Body of pancreas (tissue), 4 donors: ENCODE results near the gene LTBP2. TPM values are rescaled to one million over a fixed set of nuclear protein-coding genes. Genes with fewer than 3 reads are reported as not detected.

ENCODE experiments used
- ATAC-seq: fragments of 150-250 bp; one replicate; pipeline ENCODE4 v1.9.1; 2016
- DNase-seq, 4 donors: peaks; one replicate each; pipeline ENCODE4 v3.0.0-alpha.2; 2019
- H3K27ac ChIP-seq, 4 donors: fragments of 200-600 bp; sonication (generic); 1 replicate in 3 of 4; 2 replicates in 1 of 4; pipeline versions ENCODE4 v1.5.1 to v1.6.1; 2016 to 2019; ENCODE audit warnings: mild to moderate bottlenecking in 1 of 4, mixed read lengths in 1 of 4, moderate library complexity in 1 of 4
- H3K27me3 ChIP-seq, 2 donors: fragments of 200-600 bp; sonication (generic); one replicate each; pipeline ENCODE4 v1.6.0; 2016; ENCODE audit warnings: mild to moderate bottlenecking in 1 of 2
- H3K36me3 ChIP-seq, 2 donors: fragments of 200-600 bp; sonication (generic); replicated peaks in 1 of 2; 2 replicates each; pipeline ENCODE4 v1.5.1; 2016; ENCODE audit warnings: low read depth in 2 of 2; ENCODE audit not compliant: insufficient read depth in 1 of 2
- H3K4me1 ChIP-seq: fragments of 200-600 bp; sonication (generic); one replicate; pipeline ENCODE4 v1.6.0; 2016
- H3K4me3 ChIP-seq, 2 donors: fragments of 200-600 bp; sonication (generic); 1 replicate in 1 of 2; 2 replicates in 1 of 2; pipeline ENCODE4 v1.5.1; 2016 to 2019
- H3K9me3 ChIP-seq, 3 donors: fragments of 200-600 bp; sonication (generic); 1 replicate in 2 of 3; 2 replicates in 1 of 3; pipeline ENCODE4 v1.5.1; 2016
- POLR2A ChIP-seq, 3 donors: fragments of 450-650 bp; IDR thresholded peaks; one replicate each; pipeline ENCODE4 v1.6.1; 2016; ENCODE audit warnings: antibody characterized with exemption in 3 of 3, mild to moderate bottlenecking in 2 of 3
- WGBS, 2 donors: methylation state at CpG; one replicate each; pipeline ENCODE4 v1.1.5; 2017; 5-methylcytosine and 5-hydroxymethylcytosine counted together
- intact Hi-C: fragments of 100-400 bp; cut with DNase I; formaldehyde crosslinking; loops from one replicate; pipeline ENCODE4 v1.15.1; 2023
- total RNA-seq, 2 donors: library from RNA; depleted of rRNA; stranded (reverse); fragments of >200 nt; gene quantifications; one replicate each; pipeline ENCODE4 v1.1.0, GENCODE V29; 2016
- TF ChIP-seq, protein P1 (sequence below), 7 experiments: fragments of 450-650 bp in 4 of 7; fragments of 200-600 bp in 3 of 7; sonication (generic) in 3 of 7; IDR thresholded peaks; one replicate each; pipeline ENCODE4 v1.5.1; 2016 to 2019; ENCODE audit warnings: antibody characterized with exemption in 7 of 7

LTBP2 gene
- total RNA-seq, 2 donors from 2014 or later = 15.8 to 20.4 TPM

- Histone ChIP-seq H3K27ac (no peak overlapping the region), H3K9me3 (no peaks in the 10 kb centered on the region), H3K4me1 (peaks cover 13% of the 10 kb centered on the region), H3K36me3 (no peaks in the 10 kb centered on the region), H3K27me3 (no peaks in the 10 kb centered on the region), H3K4me3 (no peak overlapping the region)
- 79 to 81% methylated on average over 8 of the region's 8 CpGs for WGBS, 2 donors
- intact Hi-C loops = no loop called here
- DNase-seq (no peak), ATAC-seq (no peak)
- no peak for TF ChIP-seq POLR2A (IDR thresholded peaks at IDR 0.05)
- TF ChIP-seq, protein P1, sequence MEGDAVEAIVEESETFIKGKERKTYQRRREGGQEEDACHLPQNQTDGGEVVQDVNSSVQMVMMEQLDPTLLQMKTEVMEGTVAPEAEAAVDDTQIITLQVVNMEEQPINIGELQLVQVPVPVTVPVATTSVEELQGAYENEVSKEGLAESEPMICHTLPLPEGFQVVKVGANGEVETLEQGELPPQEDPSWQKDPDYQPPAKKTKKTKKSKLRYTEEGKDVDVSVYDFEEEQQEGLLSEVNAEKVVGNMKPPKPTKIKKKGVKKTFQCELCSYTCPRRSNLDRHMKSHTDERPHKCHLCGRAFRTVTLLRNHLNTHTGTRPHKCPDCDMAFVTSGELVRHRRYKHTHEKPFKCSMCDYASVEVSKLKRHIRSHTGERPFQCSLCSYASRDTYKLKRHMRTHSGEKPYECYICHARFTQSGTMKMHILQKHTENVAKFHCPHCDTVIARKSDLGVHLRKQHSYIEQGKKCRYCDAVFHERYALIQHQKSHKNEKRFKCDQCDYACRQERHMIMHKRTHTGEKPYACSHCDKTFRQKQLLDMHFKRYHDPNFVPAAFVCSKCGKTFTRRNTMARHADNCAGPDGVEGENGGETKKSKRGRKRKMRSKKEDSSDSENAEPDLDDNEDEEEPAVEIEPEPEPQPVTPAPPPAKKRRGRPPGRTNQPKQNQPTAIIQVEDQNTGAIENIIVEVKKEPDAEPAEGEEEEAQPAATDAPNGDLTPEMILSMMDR (IDR thresholded peaks at IDR 0.05) = no peak
Observed at GRCh38 chr14:74604911-74605310, 7.1 kb downstream of the LTBP2 start.

DNA sequence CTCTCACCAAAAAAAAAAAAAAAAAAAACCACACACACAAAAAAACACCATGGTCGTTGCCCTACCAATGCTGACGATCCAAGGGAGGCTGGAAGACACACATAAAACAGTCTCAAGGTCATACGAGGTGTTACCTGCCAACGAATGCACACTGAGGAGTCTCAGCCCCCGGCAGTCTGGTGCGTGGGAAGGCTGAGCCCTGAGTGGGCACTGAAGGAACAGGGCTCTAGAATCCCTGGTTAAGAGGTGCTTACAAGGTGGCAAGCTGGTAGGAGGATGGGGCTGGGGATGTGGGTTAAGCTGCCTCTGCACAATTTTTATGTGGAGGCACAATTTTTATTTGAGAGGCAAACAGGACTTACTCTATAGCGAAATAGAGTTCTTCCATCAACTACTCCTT, 7.9 kb downstream of the LTBP2 start:
- intact Hi-C loops = no loop called here
- H3K27ac ChIP-seq = no peak overlapping the region

GRCh38 chr14:74601982-74602381, 10.1 kb downstream of the LTBP2 start:
- Histone ChIP-seq H3K4me1 (no peaks in the 10 kb centered on the region), H3K4me3 (no peak overlapping the region), H3K27me3 (no peaks in the 10 kb centered on the region), H3K27ac (no peak overlapping the region), H3K36me3 (no peaks in the 10 kb centered on the region), H3K9me3 (no peaks in the 10 kb centered on the region)
- TF ChIP-seq, protein P1 (IDR thresholded peaks at IDR 0.05) = no peak
- no peak for TF ChIP-seq POLR2A (IDR thresholded peaks at IDR 0.05)
- intact Hi-C loops = no loop called here
- no peak for DNase-seq
- WGBS, 2 donors = 46 to 59% methylated on average over 6 to 11 of the region's 11 CpGs
- no peak for ATAC-seq

More for the DNA sequence above, 7.9 kb downstream of the LTBP2 start:
- Histone ChIP-seq H3K36me3 (no peaks in the 10 kb centered on the region), H3K4me3 (no peak overlapping the region), H3K27me3 (no peaks in the 10 kb centered on the region), H3K4me1 (peaks cover 5% of the 10 kb centered on the region), H3K9me3 (no peaks in the 10 kb centered on the region)
- TF ChIP-seq POLR2A (IDR thresholded peaks at IDR 0.05) = no peak
- TF ChIP-seq, protein P1 (IDR thresholded peaks at IDR 0.05) = no peak
- WGBS, 2 donors = 50 to 61% methylated on average over 7 of the region's 7 CpGs
- ATAC-seq (no peak), DNase-seq (no peak)

GRCh38 chr14:74599946-74600345, 12.1 kb downstream of the LTBP2 start:
- TF ChIP-seq POLR2A (IDR thresholded peaks at IDR 0.05) = no peak
- TF ChIP-seq, protein P1 (IDR thresholded peaks at IDR 0.05) = no peak
- Histone ChIP-seq H3K27ac (no peak overlapping the region), H3K9me3 (no peaks in the 10 kb centered on the region), H3K36me3 (no peaks in the 10 kb centered on the region), H3K4me3 (no peak overlapping the region), H3K4me1 (no peaks in the 10 kb centered on the region), H3K27me3 (no peaks in the 10 kb centered on the region)
- ATAC-seq = no peak
- no peak for DNase-seq
- 90 to 92% methylated on average over 6 to 8 of the region's 8 CpGs for WGBS, 2 donors
- intact Hi-C loops = no loop called here

DNA sequence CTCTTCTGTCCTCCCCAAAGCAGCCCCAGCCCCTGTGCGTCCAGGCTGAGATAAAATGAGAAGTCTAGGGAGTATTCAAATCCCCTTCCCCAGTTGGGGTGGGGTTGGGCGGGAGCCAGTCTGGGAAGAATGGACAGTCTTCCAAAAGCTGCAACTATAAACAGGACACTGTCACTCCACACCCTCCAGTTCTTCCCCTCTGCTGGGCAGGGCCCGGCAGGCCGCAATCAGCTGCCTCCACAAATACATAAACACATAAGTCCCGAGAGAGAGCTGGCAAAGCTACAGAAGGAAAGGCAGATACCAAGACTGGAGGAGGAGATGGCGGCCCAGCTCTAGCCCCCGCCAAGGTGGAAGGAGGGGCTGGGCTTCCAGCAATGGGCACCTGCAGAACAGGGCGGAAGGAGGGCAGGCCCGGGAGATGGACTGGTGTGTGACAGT, 12.7 kb downstream of the LTBP2 start:
- WGBS, 2 donors = 55 to 62% methylated on average over 7 to 8 of the region's 9 CpGs
- TF ChIP-seq POLR2A (IDR thresholded peaks at IDR 0.05) = no peak
- TF ChIP-seq, protein P1 (IDR thresholded peaks at IDR 0.05) = no peak
- no peaks in the 10 kb centered on the region for H3K27me3 ChIP-seq
- no peaks in the 10 kb centered on the region for H3K36me3 ChIP-seq
- intact Hi-C loops = no loop called here
- no peaks in the 10 kb centered on the region for H3K4me1 ChIP-seq
- no peaks in the 10 kb centered on the region for H3K9me3 ChIP-seq
- ATAC-seq (no peak), DNase-seq (no peak)
- no peak overlapping the region for H3K4me3 ChIP-seq
- no peak overlapping the region for H3K27ac ChIP-seq
